Prostate gland (tissue), 2 donors: ENCODE data around the gene RUFY2.

ENCODE experiments used
- POLR2A ChIP-seq: fragments of 450-650 bp; IDR thresholded peaks from one replicate; pipeline ENCODE4 v1.6.1; 2016; ENCODE audit warnings: antibody characterized with exemption, mild to moderate bottlenecking
- TF ChIP-seq, protein P1 (sequence below), 4 experiments: fragments of 200-600 bp in 2 of 4; fragments of 450-650 bp in 2 of 4; sonication (generic) in 2 of 4; IDR thresholded peaks; 1 replicate in 3 of 4; 2 replicates in 1 of 4; pipeline ENCODE4 v1.5.1; 2016 to 2019; ENCODE audit warnings: antibody characterized with exemption in 4 of 4, mild to moderate bottlenecking in 2 of 4, moderate library complexity in 2 of 4

- TF ChIP-seq, protein P1, sequence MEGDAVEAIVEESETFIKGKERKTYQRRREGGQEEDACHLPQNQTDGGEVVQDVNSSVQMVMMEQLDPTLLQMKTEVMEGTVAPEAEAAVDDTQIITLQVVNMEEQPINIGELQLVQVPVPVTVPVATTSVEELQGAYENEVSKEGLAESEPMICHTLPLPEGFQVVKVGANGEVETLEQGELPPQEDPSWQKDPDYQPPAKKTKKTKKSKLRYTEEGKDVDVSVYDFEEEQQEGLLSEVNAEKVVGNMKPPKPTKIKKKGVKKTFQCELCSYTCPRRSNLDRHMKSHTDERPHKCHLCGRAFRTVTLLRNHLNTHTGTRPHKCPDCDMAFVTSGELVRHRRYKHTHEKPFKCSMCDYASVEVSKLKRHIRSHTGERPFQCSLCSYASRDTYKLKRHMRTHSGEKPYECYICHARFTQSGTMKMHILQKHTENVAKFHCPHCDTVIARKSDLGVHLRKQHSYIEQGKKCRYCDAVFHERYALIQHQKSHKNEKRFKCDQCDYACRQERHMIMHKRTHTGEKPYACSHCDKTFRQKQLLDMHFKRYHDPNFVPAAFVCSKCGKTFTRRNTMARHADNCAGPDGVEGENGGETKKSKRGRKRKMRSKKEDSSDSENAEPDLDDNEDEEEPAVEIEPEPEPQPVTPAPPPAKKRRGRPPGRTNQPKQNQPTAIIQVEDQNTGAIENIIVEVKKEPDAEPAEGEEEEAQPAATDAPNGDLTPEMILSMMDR (IDR thresholded peaks at IDR 0.05), result no peak
- TF ChIP-seq POLR2A, result no peak
These were observed 39.1 kb upstream of the RUFY2 start for GRCh38 chr10:68446179-68446578.
